Stimulated activated CD8-positive, alpha-beta memory T cell treated with anti-CD3 and anti-CD28 coated beads, Interleukin-4, amount 100 ng/mL, for 4 hours (primary cell): ENCODE results near the gene STYXL2.

Source experiments
- DNase-seq, 2 donors: peaks; one replicate each; pipeline ENCODE4 v3.0.0-alpha.2; 2020; ENCODE audit warnings: low read depth in 2 of 2, low spot score in 1 of 2

Gene STYXL2

GRCh38 chr1:167077868-167078210, 16.0 kb upstream of the STYXL2 start:
- DNase-seq, result no peak

GRCh38 chr1:167081594-167082156, 12.2 kb upstream of the STYXL2 start:
- no peak for DNase-seq

- no peak for DNase-seq
Observed at GRCh38 chr1:167082511-167083027, 11.3 kb upstream of the STYXL2 start.

- DNase-seq, result no peak
Observed at GRCh38 chr1:167083066-167083665, 10.7 kb upstream of the STYXL2 start.

- DNase-seq, result no peak
Observed at GRCh38 chr1:167083871-167084270, 10.0 kb upstream of the STYXL2 start.

- DNase-seq, result no peak
Observed at GRCh38 chr1:167084757-167085156, 9.1 kb upstream of the STYXL2 start.

GRCh38 chr1:167086033-167086432, 7.8 kb upstream of the STYXL2 start:
- no peak for DNase-seq

- no peak for DNase-seq
Observed at GRCh38 chr1:167086768-167087167, 7.1 kb upstream of the STYXL2 start.

- DNase-seq, result no peak
Observed at GRCh38 chr1:167088746-167089417, 5.0 kb upstream of the STYXL2 start.

GRCh38 chr1:167089939-167090313, 3.9 kb upstream of the STYXL2 start:
- no peak for DNase-seq

GRCh38 chr1:167090314-167090942, 3.4 kb upstream of the STYXL2 start, which contains the start of gene GPA33:
Gene GPA33, minus strand, starts transcription at chr1:167090377. Its CDS starts 90 bp downstream, at chr1:167090287.
- DNase-seq, result no peak

- no peak for DNase-seq
Observed at GRCh38 chr1:167092653-167093052, 1.2 kb upstream of the STYXL2 start.

GRCh38 chr1:167094690-167095089, 815 bp downstream of the STYXL2 start:
- no peak for DNase-seq

- DNase-seq, result no peak
Observed at GRCh38 chr1:167095368-167095767, 1.5 kb downstream of the STYXL2 start.

- DNase-seq, result no peak
Observed at GRCh38 chr1:167099851-167100250, 6.0 kb downstream of the STYXL2 start.

- no peak for DNase-seq
Observed at GRCh38 chr1:167100730-167101129, 6.9 kb downstream of the STYXL2 start.

- DNase-seq, result no peak
Observed at GRCh38 chr1:167101754-167102153, 7.9 kb downstream of the STYXL2 start.

GRCh38 chr1:167102906-167103573, 9.2 kb downstream of the STYXL2 start:
- no peak for DNase-seq

- DNase-seq, result no peak
Observed at GRCh38 chr1:167104256-167104633, 10.4 kb downstream of the STYXL2 start.

GRCh38 chr1:167105271-167106118, 11.6 kb downstream of the STYXL2 start:
- DNase-seq, result no peak

GRCh38 chr1:167106119-167106461, 12.2 kb downstream of the STYXL2 start:
- DNase-seq, result no peak
